HG02571 (cell line): Measurements from ENCODE around the gene LRMDA.

Experiments
- ATAC-seq: cut with Tn5 transposase; IDR thresholded peaks from one replicate; pipeline ENCODE4 v1.9.1; 2021; ENCODE audit warnings: mild to moderate bottlenecking, moderate library complexity; ENCODE audit not compliant: unreplicated experiment

Gene LRMDA

DNA sequence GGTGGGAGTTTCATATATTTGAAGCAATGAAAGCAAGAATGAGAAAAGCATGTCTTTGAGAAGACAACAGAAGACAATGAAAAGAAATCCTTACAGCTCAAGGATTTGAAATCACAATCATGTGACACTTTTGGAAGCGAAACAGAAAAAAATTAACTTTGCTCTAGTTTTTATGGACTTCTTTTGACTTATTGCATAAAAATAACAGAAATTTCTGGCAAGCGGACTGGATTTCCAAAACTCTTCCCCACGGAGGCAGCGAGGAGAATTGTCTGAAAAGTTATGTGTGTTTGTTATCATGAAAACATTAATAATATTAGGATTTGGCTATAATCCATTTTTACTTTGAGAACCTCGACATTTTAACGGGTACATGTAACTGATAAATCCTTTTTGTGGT is 223.3 kb downstream of the LRMDA start:
- no peak for ATAC-seq

DNA sequence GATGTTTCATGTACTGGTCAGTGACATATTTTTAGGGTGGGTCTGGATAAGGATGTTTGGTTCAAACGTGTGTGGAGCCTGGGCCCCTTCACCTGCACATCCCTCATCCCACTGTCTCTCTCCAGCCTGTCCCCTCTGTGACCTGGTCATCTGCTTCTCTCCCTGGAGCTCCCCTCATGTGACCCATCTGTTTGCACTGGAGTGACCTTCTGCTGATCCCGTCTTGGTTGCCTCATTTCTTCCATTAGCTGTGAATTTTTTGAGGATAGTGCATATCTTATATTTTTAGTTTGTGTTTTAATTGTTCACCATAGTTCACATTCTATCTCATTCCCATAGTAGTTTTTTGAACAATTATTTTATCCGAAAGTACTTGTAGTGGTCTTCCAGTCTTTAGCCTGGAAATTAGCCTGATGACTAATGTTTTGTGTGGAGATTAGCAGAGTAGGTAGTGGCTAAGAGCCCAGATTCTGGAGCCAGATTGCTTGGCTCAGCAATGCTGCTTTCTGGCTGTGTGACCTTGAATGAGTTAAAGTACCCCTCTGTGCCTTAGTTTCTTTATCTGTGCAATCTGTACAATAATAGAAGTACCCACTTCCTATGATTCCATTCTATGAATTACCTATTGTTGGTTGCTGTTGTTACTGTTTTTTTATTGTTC is 224.5 kb downstream of the LRMDA start:
- ATAC-seq: no peak

DNA sequence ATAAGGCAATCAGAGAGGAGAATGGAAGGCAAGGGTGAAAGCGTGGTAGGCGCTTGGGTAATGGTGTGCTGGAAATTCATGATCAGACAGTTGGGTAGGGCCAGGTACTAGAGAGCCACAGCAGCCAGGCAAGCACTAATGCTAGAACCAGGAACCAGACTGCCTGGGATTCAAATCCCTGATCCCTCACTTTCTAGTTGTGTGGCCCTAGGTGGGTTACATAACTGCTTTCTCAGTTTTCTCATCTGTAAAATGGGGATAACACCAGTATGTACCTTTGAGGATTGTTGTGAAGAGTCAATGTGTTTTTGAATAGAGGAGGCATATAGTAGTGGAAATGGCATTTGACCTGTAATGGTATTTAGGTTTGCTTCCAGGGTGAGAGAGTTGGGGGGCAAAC is 225.9 kb downstream of the LRMDA start:
- ATAC-seq: no peak

DNA sequence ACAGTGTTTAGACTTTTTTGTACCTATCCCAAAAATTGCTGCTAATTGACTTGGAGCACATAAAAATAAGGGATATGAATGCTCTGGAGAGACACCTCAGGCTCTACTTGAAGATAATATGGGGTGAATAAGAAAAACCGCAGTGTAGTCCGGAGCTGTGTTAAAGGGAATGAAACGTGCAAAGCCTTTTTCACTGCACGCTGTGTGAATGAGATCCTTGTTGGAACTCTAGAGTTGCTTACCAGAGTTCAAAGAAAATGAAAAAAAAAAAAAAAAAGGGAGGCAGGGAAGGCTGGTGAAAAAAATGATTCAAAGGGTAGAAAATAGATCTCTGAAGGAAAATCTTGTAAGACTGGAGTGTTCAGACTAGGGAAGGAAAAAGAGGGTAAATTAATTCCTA is 226.6 kb downstream of the LRMDA start:
- no peak for ATAC-seq

DNA sequence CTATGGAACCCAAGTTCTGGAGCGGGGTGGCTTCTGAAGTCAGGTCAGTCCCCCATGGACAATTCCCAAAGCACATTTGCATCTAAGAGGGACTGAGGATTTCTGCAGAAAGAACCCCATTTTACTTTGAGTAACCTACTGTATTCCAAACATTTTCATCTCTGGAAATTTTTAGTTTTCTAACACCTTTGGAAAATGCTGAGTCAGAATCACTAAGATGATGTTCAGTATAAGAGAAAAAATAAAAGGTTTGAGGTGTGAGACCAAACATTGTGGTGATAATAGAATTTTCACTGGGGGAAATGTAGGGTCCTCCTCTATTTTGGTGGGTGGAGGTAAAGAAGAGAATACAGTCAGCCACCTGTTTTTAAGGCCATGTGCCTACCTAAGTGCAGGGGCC is 227.1 kb downstream of the LRMDA start:
- no peak for ATAC-seq

DNA sequence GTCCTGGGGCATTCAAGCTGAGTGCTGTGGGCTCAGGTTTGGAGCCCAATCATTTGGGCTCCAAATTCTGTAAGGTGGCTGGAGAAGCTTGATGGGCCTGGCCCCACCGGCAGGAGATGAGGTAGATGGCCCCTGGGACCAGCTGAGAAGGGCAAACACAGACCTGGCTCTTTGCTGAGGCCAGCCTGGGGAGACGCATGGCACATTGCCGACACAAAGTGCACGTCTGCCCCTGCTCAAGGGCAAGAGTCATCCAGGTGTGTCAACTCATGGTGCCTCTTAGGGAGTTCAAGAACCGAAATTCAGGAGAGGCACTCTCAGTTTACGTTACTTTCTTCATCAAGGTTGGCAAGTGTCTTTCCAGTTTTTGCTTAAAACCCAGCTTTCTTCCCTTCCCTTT is 227.5 kb downstream of the LRMDA start:
- no peak for ATAC-seq

DNA sequence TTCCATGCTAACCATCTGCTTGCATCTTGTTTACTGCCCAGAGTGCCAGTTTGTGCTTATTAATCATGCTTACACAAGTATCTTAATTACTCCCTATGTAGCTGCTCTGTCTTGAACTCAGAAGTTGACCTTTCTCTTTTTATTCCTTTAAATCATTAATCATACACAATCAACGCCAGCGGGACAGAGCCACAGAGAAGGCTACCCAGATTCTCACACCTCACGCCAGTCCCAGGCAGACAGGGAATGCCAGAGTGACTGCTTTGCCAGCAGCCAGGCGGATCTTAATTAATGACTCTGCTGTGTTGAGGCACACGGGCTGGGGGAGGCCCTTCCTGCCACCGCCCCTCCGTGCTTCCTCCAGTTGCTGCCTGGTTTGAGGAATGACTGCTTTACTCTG is 229.4 kb downstream of the LRMDA start:
- ATAC-seq: no peak

DNA sequence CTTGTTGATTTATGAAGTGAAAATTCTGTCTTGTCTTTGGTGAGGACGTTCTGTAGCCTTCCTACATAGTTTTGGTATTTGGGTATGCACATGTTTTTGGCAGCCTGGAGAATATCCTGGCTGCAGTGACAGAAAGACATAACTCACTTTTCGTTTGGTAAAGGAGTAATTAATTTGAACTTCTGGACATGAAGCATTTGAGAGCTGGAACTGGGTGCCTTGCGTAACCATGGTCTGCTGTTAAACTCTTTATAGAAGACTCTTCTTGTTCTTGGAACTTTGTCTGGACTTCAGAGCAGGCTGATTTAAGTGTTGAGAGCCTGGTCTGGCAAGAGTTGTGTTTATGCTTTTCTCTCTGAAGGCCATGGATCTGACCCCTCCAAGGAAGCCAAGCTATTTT is 231.3 kb downstream of the LRMDA start:
- no peak for ATAC-seq

DNA sequence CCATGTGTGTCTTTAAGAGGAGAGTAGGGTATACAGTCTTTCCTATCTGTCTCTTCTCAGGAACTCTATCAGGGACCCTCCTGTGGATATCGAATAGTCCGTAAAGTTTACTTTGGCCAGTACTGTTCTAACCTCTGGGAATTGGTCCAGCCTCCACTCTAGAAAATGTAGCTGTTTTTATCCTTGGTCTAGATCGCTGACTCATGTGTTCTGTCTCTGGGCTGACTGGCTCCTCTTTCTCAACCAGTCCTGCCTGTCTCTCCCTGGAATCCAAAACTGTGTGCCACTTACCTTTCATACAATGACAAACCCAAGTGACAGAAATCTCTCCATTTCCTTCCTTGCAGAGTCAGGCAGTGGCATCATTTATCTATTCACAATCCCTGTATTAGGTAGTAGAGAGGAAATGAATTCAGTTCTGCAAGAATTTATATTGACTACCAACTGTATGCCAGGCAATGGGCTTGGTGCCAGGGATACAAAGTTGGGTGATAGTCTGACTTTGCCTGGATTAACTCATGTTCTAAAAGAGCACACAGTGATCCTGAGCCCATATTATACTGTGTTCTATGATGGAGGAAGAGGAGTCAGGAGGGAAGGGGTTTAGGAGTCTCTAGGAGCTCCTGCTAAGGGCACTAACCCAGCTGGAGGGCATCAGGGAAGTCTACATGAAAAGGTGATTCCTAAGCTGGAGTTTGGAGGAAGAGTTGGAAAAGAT is 232.7 kb downstream of the LRMDA start:
- no peak for ATAC-seq

DNA sequence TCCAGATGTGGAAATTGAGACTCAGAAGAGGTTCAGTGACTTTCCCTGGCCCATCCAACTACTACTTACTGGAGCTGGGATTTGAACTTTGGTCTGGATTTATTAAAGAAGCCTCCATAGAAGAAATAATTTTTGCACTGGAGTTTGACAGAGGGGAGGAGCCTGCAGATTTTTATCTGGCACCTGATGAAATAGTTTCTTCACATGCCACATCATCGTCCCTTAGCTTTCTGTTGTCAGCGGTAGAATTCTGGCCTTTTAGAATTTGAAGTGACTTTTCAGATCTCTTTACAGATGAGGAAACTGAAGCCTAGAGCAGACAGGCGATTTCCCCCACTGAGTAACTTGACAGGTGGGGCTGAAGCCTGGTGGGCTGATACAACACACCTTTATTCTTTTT is 233.5 kb downstream of the LRMDA start:
- ATAC-seq: no peak

DNA sequence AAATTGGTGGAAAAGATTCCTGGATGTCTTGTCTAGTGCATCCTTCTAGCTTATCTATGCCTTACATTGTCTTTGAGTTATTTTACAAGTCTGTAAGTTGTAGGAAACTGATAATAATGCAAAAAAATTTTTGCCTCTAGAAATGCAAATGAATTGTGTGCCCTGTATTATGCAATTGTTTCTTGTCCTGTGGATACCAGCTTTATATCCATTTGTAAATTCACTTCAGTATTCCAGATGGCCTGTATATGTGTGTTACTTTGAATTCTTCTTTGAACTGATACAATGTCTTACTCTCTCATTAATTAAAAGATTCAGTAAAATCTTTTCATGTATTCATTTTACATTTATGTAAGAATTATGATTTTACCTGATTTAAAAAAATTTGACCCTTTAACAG is 234.3 kb downstream of the LRMDA start:
- no peak for ATAC-seq

DNA sequence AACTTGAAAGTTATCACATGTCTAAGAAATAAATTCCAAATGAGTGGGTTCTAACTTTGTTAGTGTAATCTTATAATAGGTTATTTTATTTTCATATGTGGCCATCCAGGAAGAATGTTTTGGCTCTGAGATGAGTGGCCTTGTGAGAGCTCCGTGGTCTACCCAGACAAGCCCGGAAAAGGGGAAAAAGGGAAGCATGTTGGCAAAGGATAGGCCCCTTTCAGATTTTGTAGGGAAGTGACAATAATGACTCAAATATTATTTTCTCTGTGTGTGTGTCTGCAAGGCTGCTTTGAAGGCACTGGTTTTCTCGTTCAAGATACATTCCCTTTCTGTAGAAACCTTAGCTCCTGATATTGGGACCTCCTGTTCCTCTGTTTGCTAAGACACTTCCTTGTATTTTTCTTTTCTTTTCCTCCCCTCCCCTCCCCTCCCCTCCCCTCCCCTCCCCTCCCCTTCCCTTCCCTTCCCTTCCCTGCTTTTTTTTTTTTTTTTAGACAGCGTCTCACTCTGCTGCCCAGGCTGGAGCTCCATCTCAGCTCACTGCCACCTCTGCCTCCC is 240.8 kb downstream of the LRMDA start:
- ATAC-seq: no peak

DNA sequence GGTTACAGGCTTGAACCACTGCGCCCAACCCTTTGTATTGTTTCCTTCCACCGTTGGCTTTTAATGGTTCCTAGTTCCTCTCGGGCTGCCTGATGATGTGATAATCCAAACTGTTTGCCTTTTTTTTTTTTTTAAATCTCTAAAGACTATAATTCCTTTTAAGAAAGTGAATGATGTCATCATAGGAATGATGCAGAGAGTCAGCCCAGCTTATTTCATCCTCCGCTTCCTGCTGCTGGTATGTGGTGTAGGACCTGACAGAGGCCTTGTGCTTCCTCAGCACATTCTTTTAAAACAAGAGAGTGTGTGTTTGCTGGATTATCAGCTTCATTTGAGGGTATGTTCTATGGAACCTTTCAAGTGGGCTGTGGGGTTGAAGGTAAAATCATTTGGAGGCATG is 241.4 kb downstream of the LRMDA start:
- ATAC-seq: no peak

DNA sequence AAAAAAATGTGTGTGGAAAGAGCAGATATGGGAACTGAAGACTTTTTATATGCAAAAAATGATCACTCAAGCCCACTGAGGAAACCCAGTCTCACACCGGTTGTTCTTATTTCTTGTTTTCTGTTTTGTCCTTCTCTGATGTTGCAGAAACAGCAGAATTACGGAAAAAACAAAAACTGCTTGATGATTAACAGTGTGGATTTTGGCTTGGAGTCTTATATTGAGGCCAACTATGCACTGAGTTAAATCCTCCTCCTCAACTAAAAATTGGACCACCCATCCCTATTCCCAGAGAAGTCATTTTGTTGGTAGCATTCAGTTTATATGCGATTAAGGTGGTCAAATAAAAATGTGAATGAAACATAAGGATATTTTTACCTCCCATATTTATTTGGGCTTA is 246.1 kb downstream of the LRMDA start:
- no peak for ATAC-seq

DNA sequence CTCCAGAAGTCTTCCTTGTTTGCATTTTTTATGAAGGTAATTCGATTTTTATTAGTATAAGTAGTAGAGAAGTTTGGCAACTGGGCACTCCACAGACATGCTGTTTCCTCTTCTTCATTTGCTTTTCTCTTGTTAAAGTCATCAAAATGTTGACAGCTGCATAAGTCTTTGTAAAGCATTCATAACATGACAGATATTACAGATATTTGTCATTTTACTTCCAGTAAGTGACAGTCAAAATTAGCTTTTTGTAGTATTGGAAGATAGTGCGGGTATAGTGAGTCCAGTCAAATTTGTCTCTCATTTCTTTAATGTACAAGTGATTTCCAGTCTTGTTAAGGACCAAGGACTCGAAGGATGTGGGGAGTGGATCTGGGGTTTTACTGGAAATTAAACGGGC is 247.1 kb downstream of the LRMDA start:
- ATAC-seq: no peak

DNA sequence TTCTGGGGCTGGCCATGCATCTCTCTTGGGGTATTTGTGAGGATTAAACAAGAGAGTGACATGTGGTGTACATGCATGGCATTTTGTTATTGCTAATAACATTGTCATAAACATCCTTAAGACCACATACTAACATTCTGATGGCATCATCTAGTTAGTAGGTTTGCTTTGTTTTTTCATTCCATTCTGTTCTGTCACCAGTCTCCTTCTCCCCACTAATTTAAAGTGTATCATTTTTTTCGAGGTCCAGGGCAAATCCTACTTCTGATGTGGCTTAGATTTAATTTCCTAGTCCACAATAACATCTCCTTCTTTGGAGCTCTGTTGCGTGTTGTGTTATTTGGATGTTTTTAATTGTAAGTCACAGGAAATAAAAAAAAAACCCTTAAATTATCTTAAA is 248.1 kb downstream of the LRMDA start:
- no peak for ATAC-seq

DNA sequence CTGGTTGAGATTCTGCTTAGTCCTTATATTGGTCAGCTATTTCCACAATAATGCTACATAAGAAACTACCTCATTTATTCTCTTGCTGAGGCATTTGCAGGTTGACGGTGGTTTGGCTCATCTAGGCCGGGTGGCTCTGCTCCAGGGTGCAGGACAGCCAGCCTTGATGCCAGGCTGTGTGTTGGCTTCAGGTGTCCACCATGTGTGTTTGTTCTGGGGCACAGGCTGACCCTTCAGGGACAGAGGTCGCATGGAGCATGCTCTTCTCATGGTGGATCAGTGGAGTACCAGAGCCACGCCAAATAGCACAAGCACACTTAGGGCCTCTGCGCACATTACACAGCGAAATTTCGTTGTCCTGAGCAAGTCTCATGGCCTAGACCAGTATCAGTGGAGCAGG is 249.9 kb downstream of the LRMDA start:
- ATAC-seq: no peak

DNA sequence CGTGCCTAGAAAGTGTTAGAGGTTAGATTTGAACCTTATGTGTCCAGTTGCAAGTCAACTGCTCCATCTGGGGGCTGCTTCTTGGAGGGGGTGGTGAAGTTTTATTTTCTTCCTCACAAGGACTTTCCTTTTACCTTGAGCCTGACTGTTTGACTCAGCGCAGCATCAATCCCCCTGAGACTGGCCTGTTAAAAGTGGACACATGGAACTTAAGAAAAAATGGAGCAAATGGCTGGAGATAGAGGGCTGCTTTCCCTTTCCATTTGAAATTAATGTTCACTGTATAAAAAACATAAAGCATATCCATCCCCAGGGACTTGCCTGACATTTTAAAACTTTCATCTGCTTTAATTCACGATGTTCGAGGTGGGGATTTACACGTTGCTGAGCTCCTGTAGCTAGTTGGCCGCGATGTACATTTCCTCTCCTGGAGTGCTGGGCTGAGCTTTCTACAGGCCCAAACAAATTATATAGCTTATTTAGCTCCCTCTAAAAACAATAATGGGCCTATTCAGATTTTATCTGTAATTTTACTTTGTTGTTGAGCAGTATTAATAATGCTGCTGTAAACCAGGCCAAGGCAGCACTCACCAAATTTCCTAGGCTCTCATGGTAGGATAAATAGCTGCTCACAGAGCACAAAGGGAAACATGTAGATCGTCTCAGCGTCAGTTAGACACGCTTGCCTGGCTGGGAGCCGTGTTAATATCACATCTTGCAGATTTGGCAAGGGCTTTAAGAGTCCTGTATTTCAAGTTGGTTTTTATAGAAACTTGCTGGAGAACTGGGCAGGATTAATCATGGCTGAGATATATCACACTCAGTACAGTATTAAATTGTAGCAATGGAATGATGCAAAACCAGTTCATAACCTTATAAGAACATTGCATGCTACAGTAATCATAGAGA is 251.5 kb downstream of the LRMDA start:
- no peak for ATAC-seq

DNA sequence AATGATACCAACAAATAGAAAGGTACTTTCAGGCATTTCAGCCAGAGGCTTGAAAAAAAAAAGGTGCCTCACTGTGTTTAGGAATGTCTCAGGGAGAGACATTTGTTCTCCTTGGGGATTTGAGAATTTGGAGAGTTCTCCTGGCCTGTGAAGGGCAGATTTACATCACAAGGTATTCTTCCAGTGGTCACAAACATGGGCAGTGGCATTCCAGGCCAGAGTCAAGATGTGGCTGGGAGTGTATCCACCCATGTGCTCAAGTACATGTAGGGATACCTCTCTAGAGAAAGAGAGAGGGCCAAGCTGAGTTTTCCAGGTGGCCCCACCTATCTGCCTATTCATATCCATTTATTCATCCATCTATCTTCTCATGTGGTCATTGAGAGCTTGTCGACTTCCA is 253.8 kb downstream of the LRMDA start:
- ATAC-seq: no peak

DNA sequence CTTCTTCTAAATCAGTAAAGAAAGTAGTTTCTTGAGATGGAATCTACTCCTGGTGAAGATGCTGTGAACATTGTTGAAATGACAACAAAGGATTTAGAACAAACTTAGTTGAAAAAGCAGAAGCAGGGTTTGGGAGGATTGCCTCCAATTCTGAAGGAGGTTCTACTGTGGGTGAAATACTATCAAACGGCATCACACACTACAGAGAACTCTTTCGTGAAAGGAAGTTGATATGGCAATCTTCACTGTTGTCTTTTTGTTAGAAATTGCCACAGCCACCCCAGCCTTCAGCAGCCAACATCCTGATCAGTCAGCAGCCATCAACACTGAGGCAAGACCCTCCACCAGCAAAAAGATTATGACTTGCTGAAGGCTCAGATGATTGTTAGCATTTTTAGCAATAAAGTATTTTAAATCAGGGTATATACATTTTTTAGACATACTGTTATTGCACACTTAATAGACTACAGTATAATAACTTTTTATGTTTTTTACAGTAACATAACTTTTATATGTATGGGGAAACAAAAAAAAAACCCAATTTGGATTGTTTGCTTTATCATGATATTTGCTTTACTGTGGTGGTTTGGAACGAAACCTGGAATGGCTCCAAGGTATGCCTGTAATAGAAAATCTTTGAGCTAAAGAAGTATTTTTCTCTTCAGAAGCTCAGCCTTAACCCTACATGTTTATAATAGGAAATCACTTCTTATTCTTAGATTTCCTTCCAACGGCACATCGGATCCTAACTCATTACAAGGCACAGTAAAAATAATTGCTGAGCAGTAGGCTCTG is 257.3 kb downstream of the LRMDA start:
- ATAC-seq: no peak

DNA sequence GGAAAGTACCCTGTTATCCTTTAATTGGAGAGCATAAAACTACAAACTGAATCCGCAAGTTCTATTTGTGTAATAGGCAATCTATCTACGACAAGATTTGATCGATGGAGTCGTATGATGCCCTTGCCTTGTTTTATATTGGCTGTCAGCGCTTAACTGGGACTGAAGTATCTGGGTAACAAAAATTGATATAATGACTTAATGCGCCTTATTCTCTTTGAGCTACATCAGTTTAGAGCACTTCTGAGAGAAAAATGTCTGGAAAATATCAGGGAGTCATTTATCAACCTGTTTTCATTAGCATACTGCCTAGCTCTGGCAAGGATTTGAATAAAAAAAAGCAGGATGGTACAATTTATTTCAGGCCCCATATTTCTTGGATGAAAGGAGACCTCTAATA is 262.1 kb downstream of the LRMDA start:
- no peak for ATAC-seq
